HEK293 (cell line): Measurements from ENCODE around the gene ZNF550.

ENCODE experiments used
- CTCF ChIA-PET: fragments of 350-600 bp; formaldehyde crosslinking; extraction: SDS; loops from one replicate; lab custom pipeline; 2021; ENCODE audit warnings: antibody characterized with exemption; lab: Yijun Ruan, JAX
- POLR2A ChIA-PET: fragments of 300-600 bp; formaldehyde crosslinking; extraction: SDS; loops from one replicate; lab custom pipeline; 2020; ENCODE audit warnings: antibody characterized with exemption, inconsistent platforms; lab: Yijun Ruan, JAX
- H3K27ac ChIP-seq: fragments of 200-500 bp; sonication (Bioruptor generic); 2 replicates; pipeline ENCODE4 v1.5.1; 2014; ENCODE audit warnings: low read depth, low read length, control low read depth, inconsistent platforms; ENCODE audit errors: extremely low read depth
- H3K36me3 ChIP-seq, 2 experiments: fragments of 200-500 bp in 1 of 2; sonication (Bioruptor generic) in 1 of 2; 1 replicate in 1 of 2; 2 replicates in 1 of 2; pipeline ENCODE4 v1.5.1; 2014 to 2017; ENCODE audit warnings: inconsistent platforms in 2 of 2, low read length in 2 of 2; ENCODE audit not compliant: control insufficient read depth in 2 of 2, insufficient read depth in 1 of 2
- H3K4me1 ChIP-seq: fragments of 200-500 bp; sonication (Bioruptor generic); 2 replicates; pipeline ENCODE4 v1.5.1; 2014; ENCODE audit warnings: mild to moderate bottlenecking, low read length, inconsistent platforms; ENCODE audit not compliant: control insufficient read depth, insufficient read depth
- H3K4me3 ChIP-seq: 2 replicates; pipeline ENCODE4 v1.5.1; 2011; ENCODE audit warnings: low read depth, mild to moderate bottlenecking, control low read depth, low read length, moderate library complexity
- H3K9me3 ChIP-seq: fragments of 200-500 bp; sonication (Bioruptor generic); 2 replicates; pipeline ENCODE4 v1.5.1; 2014; ENCODE audit warnings: low read depth, low read length, inconsistent platforms; ENCODE audit not compliant: control insufficient read depth, insufficient read depth
- MYNN ChIP-seq: fragments of 450-650 bp; formaldehyde crosslinking; IDR thresholded peaks from 2 replicates; pipeline ENCODE4 v1.5.1; 2016; ENCODE audit warnings: missing biosample characterization, missing genetic modification characterization, borderline replicate concordance
- MZF1 ChIP-seq: fragments of 450-650 bp; formaldehyde crosslinking; IDR thresholded peaks from 2 replicates; pipeline ENCODE4 v1.5.1; 2017; ENCODE audit warnings: missing biosample characterization, missing genetic modification characterization, borderline replicate concordance
- PRDM10 ChIP-seq: fragments of 450-650 bp; formaldehyde crosslinking; IDR thresholded peaks from 2 replicates; pipeline ENCODE4 v1.5.1; 2016; ENCODE audit warnings: missing biosample characterization, missing genetic modification characterization
- SETDB1 ChIP-seq: IDR thresholded peaks from one replicate; pipeline ENCODE4 v1.6.1; 2017; ENCODE audit warnings: mild to moderate bottlenecking, low read length, moderate library complexity, mixed read lengths; ENCODE audit not compliant: insufficient read length
- SP2 ChIP-seq: fragments of 450-650 bp; formaldehyde crosslinking; IDR thresholded peaks from 2 replicates; pipeline ENCODE4 v1.5.1; 2016; ENCODE audit warnings: missing biosample characterization, missing genetic modification characterization
- TRIM28 ChIP-seq: IDR thresholded peaks from 2 replicates; pipeline ENCODE4 v1.6.1; 2011; ENCODE audit warnings: low read length, control low read depth, borderline replicate concordance
- ZBTB44 ChIP-seq: fragments of 450-650 bp; IDR thresholded peaks from 2 replicates; pipeline ENCODE4 v1.5.1; 2018; ENCODE audit warnings: missing biosample characterization, mild to moderate bottlenecking, missing genetic modification characterization
- ZBTB6 ChIP-seq: fragments of 450-650 bp; formaldehyde crosslinking; IDR thresholded peaks from 2 replicates; pipeline ENCODE4 v1.5.1; 2017; ENCODE audit warnings: missing biosample characterization, missing genetic modification characterization
- ZBTB7A ChIP-seq: fragments of 450-650 bp; formaldehyde crosslinking; IDR thresholded peaks from 2 replicates; pipeline ENCODE4 v1.5.1; 2016; ENCODE audit warnings: low read depth, missing biosample characterization, missing genetic modification characterization
- ZNF10 ChIP-seq: fragments of 450-650 bp; formaldehyde crosslinking; IDR thresholded peaks from 2 replicates; pipeline ENCODE4 v1.5.1; 2017; ENCODE audit warnings: missing biosample characterization, missing genetic modification characterization
- ZNF155 ChIP-seq: fragments of 450-650 bp; formaldehyde crosslinking; IDR thresholded peaks from 2 replicates; pipeline ENCODE4 v1.5.1; 2016; ENCODE audit warnings: missing biosample characterization, missing genetic modification characterization
- ZNF16 ChIP-seq: fragments of 450-650 bp; formaldehyde crosslinking; IDR thresholded peaks from 2 replicates; pipeline ENCODE4 v1.5.1; 2016; ENCODE audit warnings: low read depth, missing biosample characterization, missing genetic modification characterization
- ZNF239 ChIP-seq: fragments of 450-650 bp; formaldehyde crosslinking; IDR thresholded peaks from 2 replicates; pipeline ENCODE4 v1.5.1; 2016; ENCODE audit warnings: missing biosample characterization, missing genetic modification characterization
- ZNF274 ChIP-seq, 2 experiments: fragments of 200-500 bp in 1 of 2; fragments of 450-650 bp in 1 of 2; sonication (Bioruptor generic) in 1 of 2; formaldehyde crosslinking in 1 of 2; IDR thresholded peaks; 2 replicates each; pipeline versions ENCODE4 v1.5.1 to v1.6.1; 2014 to 2016; ENCODE audit warnings: borderline replicate concordance in 1 of 2, inconsistent platforms in 1 of 2, low read length in 1 of 2, missing biosample characterization in 1 of 2, missing genetic modification characterization in 1 of 2
- ZNF311 ChIP-seq: fragments of 450-650 bp; formaldehyde crosslinking; IDR thresholded peaks from 2 replicates; pipeline ENCODE4 v1.5.1; 2017; ENCODE audit warnings: missing biosample characterization, missing genetic modification characterization, borderline replicate concordance
- ZNF623 ChIP-seq: fragments of 450-650 bp; formaldehyde crosslinking; IDR thresholded peaks from 2 replicates; pipeline ENCODE4 v1.5.1; 2016; ENCODE audit warnings: missing biosample characterization, missing genetic modification characterization
- ZNF660 ChIP-seq: fragments of 450-650 bp; IDR thresholded peaks from 2 replicates; pipeline ENCODE4 v1.5.1; 2018; ENCODE audit warnings: missing biosample characterization, mild to moderate bottlenecking, missing genetic modification characterization
- ZNF664 ChIP-seq: fragments of 450-650 bp; formaldehyde crosslinking; IDR thresholded peaks from 2 replicates; pipeline ENCODE4 v1.5.1; 2016; ENCODE audit warnings: missing biosample characterization, missing genetic modification characterization
- ZNF76 ChIP-seq: fragments of 450-650 bp; formaldehyde crosslinking; IDR thresholded peaks from 2 replicates; pipeline ENCODE4; 2016; ENCODE audit warnings: low read depth, missing biosample characterization, missing genetic modification characterization, borderline replicate concordance
- ZNF843 ChIP-seq: fragments of 450-650 bp; formaldehyde crosslinking; IDR thresholded peaks from 2 replicates; pipeline ENCODE4 v1.5.1; 2016; ENCODE audit warnings: missing biosample characterization, missing genetic modification characterization

The ZNF550 gene

GRCh38 chr19:57552432-57552831, 7.2 kb downstream of the ZNF550 start (continued):
- no peak for TF ChIP-seq MYNN (tag by site-specific recombination)

- H3K4me1 ChIP-seq, result no peaks in the 10 kb centered on the region
- H3K27ac ChIP-seq, result no peak overlapping the region
- POLR2A ChIA-PET, result no interaction called here
- TF ChIP-seq ZNF274 (IDR thresholded peaks at IDR 0.05; ENCODE audit: low read length) (peak; percentile 59; the same call in 1 of the 2 replicates), ZNF274 (tag by site-specific recombination; IDR thresholded peaks at IDR 0.05; ENCODE audit: borderline replicate concordance) (peak; percentile 67; the same call in 1 of the 2 replicates), ZNF10 (tag by site-specific recombination) (no peak)
- TF ChIP-seq, all 188 proteins: peak for 1
- H3K9me3 ChIP-seq, result peaks cover 32% of the 10 kb centered on the region
- CTCF ChIA-PET, result no interaction called here
- no peak overlapping the region for H3K4me3 ChIP-seq
- peaks cover 93 to 98% of the 10 kb centered on the region in 2 experiments for H3K36me3 ChIP-seq
Measured at GRCh38 chr19:57546513-57546912, 13.2 kb downstream of the ZNF550 start.

GRCh38 chr19:57537953-57538547, 21.6 kb downstream of the ZNF550 start:
- Histone ChIP-seq H3K4me3 (no peak overlapping the region), H3K9me3 (peaks cover 21% of the 10 kb centered on the region), H3K27ac (no peak overlapping the region), H3K4me1 (no peaks in the 10 kb centered on the region), H3K36me3 (peaks cover 48 to 96% of the 10 kb centered on the region in 2 experiments)
- ChIA-PET POLR2A (no interaction called here), CTCF (no interaction called here)
- TF ChIP-seq SETDB1 (peak; percentile 96), ZBTB7A (tag by site-specific recombination) (no peak), ZNF239 (tag by site-specific recombination) (0 out of 2 replicates have a peak, but pooled peaks have one; percentile 27), MZF1 (tag by site-specific recombination) (no peak), ZNF155 (tag by site-specific recombination) (no peak), ZNF843 (tag by site-specific recombination) (no peak), ZNF274 (IDR thresholded peaks at IDR 0.05; ENCODE audit: low read length) (no peak), ZNF274 (tag by site-specific recombination; IDR thresholded peaks at IDR 0.05; ENCODE audit: borderline replicate concordance) (peak; percentile 79; the same call in 1 of the 2 replicates)

- H3K4me1 ChIP-seq, result no peaks in the 10 kb centered on the region
- peak within 1 kb of the TSS; percentile 91 for H3K27ac ChIP-seq
- H3K4me3 ChIP-seq, result peak within 1 kb of the TSS; percentile 100
- peaks cover 0 to 22% of the 10 kb centered on the region in 2 experiments; a peak in 1 of 3 replicates for H3K36me3 ChIP-seq
- ChIA-PET CTCF (interaction anchor here (1.0 kb wide), 1 partner anchor 50 kb away, joined by 4 read pairs; no protein-coding TSS in a partner anchor), POLR2A (interaction anchor here (0.6 to 1.3 kb wide), 5 partner anchors 9 to 389 kb away, joined by 3 to 5 read pairs (median 3); partner anchors contain the start of genes ZNF417, ZNF419, ZNF552 and ZNF773)
- no peaks in the 10 kb centered on the region for H3K9me3 ChIP-seq
- TF ChIP-seq TRIM28 (no peak), ZNF623 (tag by site-specific recombination) (no peak), ZNF311 (no peak), ZNF76 (tag by site-specific recombination) (peak; percentile 81; the same call in 1 of the 2 replicates), PRDM10 (peak; percentile 56), ZNF664 (tag by site-specific recombination) (no peak), ZBTB6 (tag by site-specific recombination) (peak; percentile 76), ZBTB44 (no peak), ZNF16 (no peak), SP2 (tag by site-specific recombination) (peak; percentile 89), ZNF660 (tag by site-specific recombination) (peak; percentile 72; the same call in 1 of the 2 replicates), ZNF239 (tag by site-specific recombination) (no peak)
Measured at GRCh38 chr19:57527136-57527881, 32.4 kb downstream of the ZNF550 start, which contains the start of gene ZNF549. ZNF549 (plus strand) TSS chr19:57527356; CDS start chr19:57527574, 218 bp downstream.
